Posterior cingulate gyrus (tissue), 11 donors: Measurements from ENCODE around the gene NME7.
"Not testable (repeated sequence)": the region's sequence is repeated elsewhere in the genome, so short reads cannot be mapped to it uniquely, and the experiment has no call there.

Experiments used
- DNase-seq, 10 donors: peaks; one replicate each; pipeline versions ENCODE4 v3.0.0 to v3.0.0-alpha.2; 2020 to 2021; ENCODE audit warnings: mixed read lengths in 3 of 10
- intact Hi-C: fragments of 100-400 bp; cut with DNase I; formaldehyde crosslinking; loops from one replicate; pipeline ENCODE4 v1.15.1; 2023

The NME7 gene

DNA sequence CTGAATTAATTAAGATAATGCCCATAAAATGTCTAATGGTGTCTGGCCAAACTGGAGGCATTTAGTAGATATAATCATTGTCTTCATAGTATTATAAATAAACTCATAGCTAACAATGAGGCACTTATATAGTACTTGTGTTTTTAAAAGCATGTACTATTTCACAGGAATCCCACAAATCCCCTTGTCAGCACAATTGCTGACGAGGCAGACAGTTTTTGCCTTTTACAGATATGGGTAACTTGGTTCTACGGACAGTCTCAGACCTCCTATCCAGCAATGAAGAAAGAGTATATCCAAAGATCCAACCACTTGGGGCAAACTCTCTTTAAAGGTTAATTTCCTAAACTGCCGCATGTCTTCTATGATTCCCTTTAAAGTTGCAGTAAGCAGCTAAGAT is 187.4 kb downstream of the NME7 start:
- intact Hi-C loops: no loop called here
- no peak for DNase-seq

DNA sequence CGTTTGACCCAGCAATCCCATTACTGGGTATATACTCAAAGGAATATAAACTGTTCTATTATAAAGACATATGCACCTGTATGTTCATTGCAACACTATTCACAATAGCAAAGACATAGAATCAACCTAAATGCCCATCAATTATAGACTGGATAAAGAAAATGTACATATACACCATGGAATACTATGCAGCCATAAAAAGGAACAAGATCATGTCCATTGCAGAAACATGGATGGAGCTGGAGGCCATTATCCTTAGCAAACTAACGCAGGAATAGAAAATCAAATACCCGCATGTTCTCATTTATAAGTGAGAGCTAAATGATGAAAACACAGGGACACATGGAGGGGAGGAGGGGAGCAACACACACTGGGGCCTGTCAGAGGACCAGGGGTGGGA is 188.2 kb downstream of the NME7 start:
- DNase-seq, intact Hi-C loops: not testable (repeated sequence)

GRCh38 chr1:169175461-169175860 is 192.1 kb downstream of the NME7 start:
- intact Hi-C loops: no loop called here
- DNase-seq: no peak

DNA sequence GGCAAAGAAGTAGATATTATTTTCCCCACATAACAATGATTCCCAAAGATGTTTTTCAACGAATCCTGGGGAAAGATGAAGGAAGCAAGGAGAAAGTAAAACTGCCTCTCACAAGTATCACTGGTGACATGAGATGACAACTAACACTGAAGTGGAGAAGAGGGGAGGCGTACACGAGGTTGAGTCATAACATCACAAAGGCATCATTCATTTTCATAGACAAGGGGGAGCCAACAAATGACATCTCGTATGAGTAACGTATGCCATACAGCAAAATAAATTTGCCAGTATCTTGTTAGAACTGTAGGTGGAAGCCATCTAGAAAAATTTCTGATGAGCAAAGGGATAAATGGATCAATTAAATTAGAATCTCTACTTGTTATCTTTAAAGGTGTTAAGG is 204.5 kb downstream of the NME7 start:
- intact Hi-C loops: no loop called here
- DNase-seq: no peak

- DNase-seq: no peak
- intact Hi-C loops: no loop called here
These were observed 206.0 kb downstream of the NME7 start for GRCh38 chr1:169161496-169162194.

DNA sequence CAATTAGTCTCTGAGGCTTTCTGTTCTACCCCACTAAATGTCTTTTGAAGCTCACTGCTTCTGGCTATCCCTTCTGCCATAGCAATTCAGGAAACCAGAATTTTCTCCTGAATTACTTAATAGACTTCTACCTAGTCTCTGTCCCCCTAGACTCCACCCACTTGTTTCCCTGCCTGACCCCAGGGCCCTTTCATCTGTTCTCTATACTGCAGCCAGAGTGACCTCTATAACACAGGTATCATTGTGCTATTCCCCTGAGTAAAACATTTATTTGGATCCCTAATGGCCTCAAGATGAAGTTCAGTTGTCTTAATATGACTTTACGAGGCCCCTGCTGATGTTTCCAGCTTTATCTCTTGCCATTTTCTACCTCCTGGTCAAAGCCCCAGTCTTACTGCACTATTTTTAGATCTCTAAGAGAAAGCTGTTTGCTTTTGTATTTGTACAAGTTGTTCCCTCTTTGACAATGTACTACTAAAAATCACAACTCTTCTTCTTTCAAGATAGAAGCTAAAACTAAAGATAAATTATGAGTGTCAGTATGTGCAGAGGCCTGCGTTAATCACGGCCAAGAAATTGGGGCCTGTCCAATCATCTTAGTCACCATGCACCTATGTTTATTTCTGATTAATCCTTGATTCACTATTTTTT is 206.6 kb downstream of the NME7 start:
- intact Hi-C loops: no loop called here
- DNase-seq: no peak

- no peak for DNase-seq
- intact Hi-C loops: no loop called here
These were observed 211.0 kb downstream of the NME7 start for GRCh38 chr1:169156580-169156979.

- intact Hi-C loops: no loop called here
These were observed 211.9 kb downstream of the NME7 start for GRCh38 chr1:169155675-169156074.

GRCh38 chr1:169151338-169151837 is 216.2 kb downstream of the NME7 start:
- no peak for DNase-seq
- intact Hi-C loops: no loop called here

More at GRCh38 chr1:169155675-169156074, 211.9 kb downstream of the NME7 start:
- no peak for DNase-seq

- intact Hi-C loops: no loop called here
- DNase-seq: no peak
These were observed 216.8 kb downstream of the NME7 start for GRCh38 chr1:169150641-169151337.

DNA sequence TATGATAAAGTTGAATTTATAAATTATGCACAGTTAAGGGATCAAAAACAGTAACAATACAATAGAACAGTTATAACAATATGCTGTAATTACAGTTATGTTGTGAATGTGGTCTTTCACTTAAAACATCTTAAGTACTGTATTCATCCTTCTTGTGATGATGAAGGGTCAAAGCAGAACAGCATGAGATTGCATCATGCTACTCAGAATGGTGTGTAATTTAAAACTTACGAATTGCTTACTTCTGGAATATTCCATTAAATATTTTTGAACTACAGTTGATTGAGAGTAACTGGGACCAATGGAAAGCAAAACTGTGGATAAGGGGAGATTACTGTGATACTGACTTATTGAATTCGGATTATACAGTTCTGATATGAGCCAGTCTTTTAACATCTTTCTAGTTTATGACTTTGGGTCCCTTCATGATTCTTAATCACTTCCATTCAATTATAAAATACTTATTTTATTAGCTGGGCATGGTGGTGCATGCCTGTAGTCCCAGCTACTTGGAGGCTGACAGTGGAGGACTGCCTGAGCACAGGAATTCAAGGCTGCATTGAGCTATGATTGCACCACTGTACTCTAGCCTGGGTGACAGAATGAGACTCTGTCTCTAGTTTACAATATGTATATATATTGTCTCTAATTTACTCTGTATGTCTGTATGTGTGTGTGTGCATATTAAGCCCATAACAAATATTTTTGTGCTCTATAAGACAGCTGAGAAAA is 217.9 kb downstream of the NME7 start:
- no peak for DNase-seq
- intact Hi-C loops: no loop called here

DNA sequence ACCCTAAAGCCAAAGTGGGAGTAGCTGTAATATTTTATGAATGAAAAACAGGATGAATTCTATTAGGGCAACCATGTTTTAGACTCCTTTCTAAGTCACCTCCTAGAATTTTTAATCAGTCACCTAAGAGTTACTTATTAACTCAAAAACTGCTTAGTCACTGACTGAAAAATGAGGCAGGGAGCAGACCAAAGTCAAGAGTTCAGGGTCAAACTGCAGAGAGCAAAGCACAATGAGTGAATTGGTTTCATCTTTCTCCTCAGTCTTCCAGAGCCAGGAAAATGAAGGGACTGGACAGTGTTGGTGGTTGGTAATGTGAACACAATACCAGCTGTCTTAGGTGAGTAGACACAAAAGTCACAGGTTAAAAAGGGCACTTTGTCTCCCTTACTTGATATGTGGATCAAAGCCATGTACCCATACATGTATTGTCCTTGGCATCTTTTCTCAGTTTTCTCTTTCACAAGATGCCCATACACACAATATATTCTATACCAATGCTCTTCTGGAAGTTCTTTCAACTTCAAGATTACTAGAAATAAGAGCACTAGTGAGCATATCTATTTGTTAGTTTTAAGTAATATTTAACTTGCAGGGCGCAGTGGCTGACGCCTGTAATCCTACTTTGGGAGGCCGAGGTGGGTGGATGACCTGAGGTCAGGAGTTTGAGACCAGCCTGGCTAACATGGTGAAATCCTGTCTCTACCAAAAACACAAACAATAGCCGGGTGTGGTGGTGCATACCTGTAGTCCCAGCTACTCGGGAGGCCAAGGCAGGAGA is 218.9 kb downstream of the NME7 start:
- no peak for DNase-seq
- intact Hi-C loops: no loop called here

- DNase-seq: no peak
- intact Hi-C loops: no loop called here
These were observed 220.9 kb downstream of the NME7 start for GRCh38 chr1:169146576-169147214.

DNA sequence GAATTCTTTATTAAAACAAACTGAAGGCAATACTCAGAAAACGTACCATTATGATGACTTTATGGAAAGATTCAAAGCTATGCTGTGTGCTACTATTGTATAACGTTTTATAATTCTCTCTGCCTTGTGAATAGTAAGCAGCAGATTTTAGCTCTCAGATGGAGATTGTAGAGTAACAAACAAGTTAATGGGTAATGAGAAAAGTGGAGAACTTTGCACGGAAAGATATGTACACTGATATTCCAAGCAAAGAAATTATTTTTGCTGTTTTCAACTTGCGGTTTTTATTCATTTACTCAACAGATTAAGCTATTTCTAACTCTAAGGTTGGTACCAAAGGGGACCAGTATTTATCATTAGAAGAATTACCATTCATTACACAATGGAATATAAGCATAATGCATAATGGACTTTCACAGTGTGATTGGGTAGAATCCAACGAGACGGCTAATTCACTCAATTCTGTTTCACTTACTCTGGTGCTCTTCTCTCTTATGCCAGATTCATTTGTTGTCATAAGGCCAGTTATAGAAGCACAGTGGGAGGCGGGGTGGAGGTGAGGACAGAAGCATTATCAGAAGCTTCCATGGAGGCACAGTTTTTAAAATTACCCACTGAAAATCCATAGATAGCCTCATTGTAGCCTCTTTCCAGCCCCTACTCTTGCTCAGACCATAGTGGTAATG is 222.5 kb downstream of the NME7 start:
- intact Hi-C loops: no loop called here
- DNase-seq: no peak

DNA sequence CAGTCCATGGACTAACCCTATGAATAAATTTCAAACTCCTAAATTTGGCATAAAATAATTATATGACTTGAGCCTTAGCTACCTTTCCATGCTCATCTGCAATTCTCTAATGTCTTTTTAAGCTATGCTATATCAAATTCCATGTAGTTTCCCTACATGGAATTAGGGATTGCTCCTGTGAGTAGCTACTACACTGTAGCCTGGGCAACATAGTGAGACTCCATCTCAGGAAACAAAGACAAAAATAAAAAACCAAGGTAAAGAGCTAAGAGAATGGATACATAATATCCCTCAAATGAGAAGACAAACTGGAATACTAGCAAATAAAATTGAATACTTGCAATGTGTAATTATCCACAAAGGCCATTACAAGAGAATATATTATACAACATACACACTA is 223.6 kb downstream of the NME7 start:
- DNase-seq: no peak
- intact Hi-C loops: no loop called here

DNA sequence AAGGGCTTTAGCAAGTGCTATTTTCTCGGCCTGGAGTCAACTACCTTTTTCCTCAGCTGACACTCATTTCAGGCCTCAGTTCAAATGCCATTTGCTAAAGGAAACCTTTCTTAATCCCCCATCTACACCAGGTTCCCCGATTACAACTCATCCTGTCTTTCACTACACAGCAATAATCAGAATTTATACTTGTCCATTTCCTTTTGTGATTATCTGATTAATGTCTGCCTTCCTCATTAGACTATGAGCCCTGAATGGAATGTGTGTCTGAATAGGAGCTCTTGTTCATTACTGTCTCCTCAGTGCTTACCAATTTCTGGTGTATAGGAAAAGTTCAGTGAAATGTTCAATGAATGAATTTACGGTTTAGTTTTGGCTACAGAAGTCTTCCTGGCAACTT is 224.3 kb downstream of the NME7 start:
- no peak for DNase-seq
- intact Hi-C loops: no loop called here

GRCh38 chr1:169142129-169142528 is 225.5 kb downstream of the NME7 start:
- no peak for DNase-seq
- intact Hi-C loops: no loop called here

DNA sequence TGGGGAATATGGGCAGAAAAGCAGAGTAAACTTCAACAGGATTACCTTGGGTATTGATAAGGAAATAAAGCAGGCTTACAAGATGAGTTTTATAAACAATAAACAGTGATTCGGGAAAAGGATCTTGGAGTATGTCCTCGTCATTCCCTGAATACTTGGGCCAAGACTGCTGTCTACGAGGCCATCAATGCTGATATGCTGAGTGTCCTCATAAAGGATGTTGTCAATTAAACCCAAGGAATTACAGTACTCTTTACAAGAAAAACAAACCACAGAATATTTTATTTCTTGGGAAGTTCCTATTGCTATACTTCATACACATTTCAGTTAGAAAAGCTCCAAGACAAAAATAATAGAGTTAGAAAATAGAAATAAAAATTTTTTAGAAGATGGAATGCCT is 226.2 kb downstream of the NME7 start:
- no peak for DNase-seq
- intact Hi-C loops: no loop called here
